Ishikawa (cell line): ENCODE data around the gene GLIPR1L2.

Experiments used
- EGR1 ChIP-seq: IDR thresholded peaks from 2 replicates; pipeline ENCODE4 v1.6.1; 2012
- RAD21 ChIP-seq: IDR thresholded peaks from 2 replicates; pipeline ENCODE4 v1.6.1; 2012; ENCODE audit warnings: low read depth
- TAF1 ChIP-seq: IDR thresholded peaks from 2 replicates; pipeline ENCODE4 v1.6.1; 2012; ENCODE audit warnings: low read depth, mild to moderate bottlenecking
- TCF12 ChIP-seq: IDR thresholded peaks from 2 replicates; pipeline ENCODE4 v1.6.1; 2012; ENCODE audit warnings: low read depth
- TEAD4 ChIP-seq: IDR thresholded peaks from 2 replicates; pipeline ENCODE4 v1.6.1; 2012
- YY1 ChIP-seq: IDR thresholded peaks from 2 replicates; pipeline ENCODE4 v1.6.1; 2012; ENCODE audit warnings: low read depth
- TF ChIP-seq, protein P1 (sequence below): IDR thresholded peaks from 2 replicates; pipeline ENCODE4 v1.6.1; 2012; ENCODE audit warnings: low read depth, mild to moderate bottlenecking
- TF ChIP-seq, protein P2 (sequence below): IDR thresholded peaks from 2 replicates; pipeline ENCODE4 v1.6.1; 2012

DNA sequence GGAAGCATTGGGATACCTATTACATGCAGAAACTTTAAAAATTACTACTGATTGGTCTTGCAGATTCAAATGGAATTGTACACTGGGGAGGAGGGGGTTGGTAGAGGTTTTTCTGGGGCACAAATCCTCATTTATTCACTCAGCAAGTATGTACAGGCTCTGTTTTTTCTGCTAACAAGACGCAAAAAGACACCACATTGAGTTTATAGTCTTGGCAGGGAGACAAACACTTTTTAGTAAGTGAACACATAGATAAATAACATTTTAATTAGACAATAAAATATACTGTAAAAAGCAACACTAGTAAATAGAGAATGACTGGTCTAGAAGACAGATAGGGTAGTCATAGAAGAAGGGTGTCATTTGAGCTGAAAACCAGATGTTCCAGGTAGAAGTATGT, 23.8 kb downstream of the GLIPR1L2 start:
- TF ChIP-seq TEAD4: no peak
- TF ChIP-seq, protein P1, sequence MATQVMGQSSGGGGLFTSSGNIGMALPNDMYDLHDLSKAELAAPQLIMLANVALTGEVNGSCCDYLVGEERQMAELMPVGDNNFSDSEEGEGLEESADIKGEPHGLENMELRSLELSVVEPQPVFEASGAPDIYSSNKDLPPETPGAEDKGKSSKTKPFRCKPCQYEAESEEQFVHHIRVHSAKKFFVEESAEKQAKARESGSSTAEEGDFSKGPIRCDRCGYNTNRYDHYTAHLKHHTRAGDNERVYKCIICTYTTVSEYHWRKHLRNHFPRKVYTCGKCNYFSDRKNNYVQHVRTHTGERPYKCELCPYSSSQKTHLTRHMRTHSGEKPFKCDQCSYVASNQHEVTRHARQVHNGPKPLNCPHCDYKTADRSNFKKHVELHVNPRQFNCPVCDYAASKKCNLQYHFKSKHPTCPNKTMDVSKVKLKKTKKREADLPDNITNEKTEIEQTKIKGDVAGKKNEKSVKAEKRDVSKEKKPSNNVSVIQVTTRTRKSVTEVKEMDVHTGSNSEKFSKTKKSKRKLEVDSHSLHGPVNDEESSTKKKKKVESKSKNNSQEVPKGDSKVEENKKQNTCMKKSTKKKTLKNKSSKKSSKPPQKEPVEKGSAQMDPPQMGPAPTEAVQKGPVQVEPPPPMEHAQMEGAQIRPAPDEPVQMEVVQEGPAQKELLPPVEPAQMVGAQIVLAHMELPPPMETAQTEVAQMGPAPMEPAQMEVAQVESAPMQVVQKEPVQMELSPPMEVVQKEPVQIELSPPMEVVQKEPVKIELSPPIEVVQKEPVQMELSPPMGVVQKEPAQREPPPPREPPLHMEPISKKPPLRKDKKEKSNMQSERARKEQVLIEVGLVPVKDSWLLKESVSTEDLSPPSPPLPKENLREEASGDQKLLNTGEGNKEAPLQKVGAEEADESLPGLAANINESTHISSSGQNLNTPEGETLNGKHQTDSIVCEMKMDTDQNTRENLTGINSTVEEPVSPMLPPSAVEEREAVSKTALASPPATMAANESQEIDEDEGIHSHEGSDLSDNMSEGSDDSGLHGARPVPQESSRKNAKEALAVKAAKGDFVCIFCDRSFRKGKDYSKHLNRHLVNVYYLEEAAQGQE: no peak
- TF ChIP-seq TAF1: no peak
- TF ChIP-seq EGR1: no peak
- no peak for TF ChIP-seq RAD21
- no peak for TF ChIP-seq YY1
- no peak for TF ChIP-seq TCF12
- TF ChIP-seq, protein P2, sequence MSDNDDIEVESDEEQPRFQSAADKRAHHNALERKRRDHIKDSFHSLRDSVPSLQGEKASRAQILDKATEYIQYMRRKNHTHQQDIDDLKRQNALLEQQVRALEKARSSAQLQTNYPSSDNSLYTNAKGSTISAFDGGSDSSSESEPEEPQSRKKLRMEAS: no peak
